H1 (cell line): ENCODE results near the gene MCF2L. TPM values are rescaled to one million over a fixed set of nuclear protein-coding genes. Genes with fewer than 3 reads are reported as not detected.

Experiments used
- CTCF ChIA-PET: fragments of 300-600 bp; sonication (Branson Sonifier 250); formaldehyde crosslinking; loops from one replicate; lab custom pipeline; 2021; ENCODE audit not compliant: partially characterized antibody; lab: Charles Lee
- POLR2A ChIA-PET: fragments of 300-600 bp; sonication (Branson Sonifier 250); formaldehyde crosslinking; loops from one replicate; lab custom pipeline; 2021; ENCODE audit warnings: inconsistent platforms; ENCODE audit not compliant: partially characterized antibody; lab: Charles Lee
- DNase-seq, 2 experiments: peaks; one replicate each; pipeline versions ENCODE4 v3.0.0 to v3.0.0-alpha.2; 2010 to 2022; ENCODE audit warnings: low spot score in 2 of 2, low read depth in 1 of 2, mixed read lengths in 1 of 2
- FAIRE-seq: peaks from 2 replicates; lab custom pipeline; 2011; peaks lifted over from hg19 to GRCh38; lab: Jason Lieb, UNC
- H2AFZ ChIP-seq: 2 replicates; pipeline ENCODE4 v1.8.1; 2012; ENCODE audit warnings: low read length, inconsistent platforms
- H2AK5ac ChIP-seq: 2 replicates; pipeline ENCODE4 v1.6.1; 2013; ENCODE audit warnings: low read depth, low read length
- H2BK120ac ChIP-seq: replicated peaks from 2 replicates; pipeline ENCODE3; 2013; ENCODE audit warnings: low read depth, low read length, inconsistent platforms
- H2BK12ac ChIP-seq: 2 replicates; pipeline ENCODE4 v1.6.1; 2013; ENCODE audit warnings: low read depth, low read length
- H2BK15ac ChIP-seq: 2 replicates; pipeline ENCODE4 v1.6.1; 2013; ENCODE audit warnings: low read length
- H2BK20ac ChIP-seq: 2 replicates; pipeline ENCODE4 v1.6.1; 2013; ENCODE audit warnings: low read length
- H2BK5ac ChIP-seq: 2 replicates; pipeline ENCODE4 v1.6.1; 2013; ENCODE audit warnings: low read depth, low read length
- H3K14ac ChIP-seq: 2 replicates; pipeline ENCODE4 v1.6.1; 2013; ENCODE audit warnings: inconsistent platforms; ENCODE audit not compliant: insufficient read length
- H3K18ac ChIP-seq: 2 replicates; pipeline ENCODE4 v1.6.1; 2013; ENCODE audit warnings: low read length; ENCODE audit errors: extremely low read depth
- H3K23ac ChIP-seq: 2 replicates; pipeline ENCODE4 v1.6.1; 2013; ENCODE audit warnings: inconsistent platforms; ENCODE audit not compliant: insufficient read length
- H3K23me2 ChIP-seq: 2 replicates; pipeline ENCODE4 v1.6.1; 2013; ENCODE audit warnings: low read depth, low read length
- H3K27ac ChIP-seq: 2 replicates; pipeline ENCODE4 v1.6.1; 2011; ENCODE audit warnings: low read depth, low read length, inconsistent platforms
- H3K27me3 ChIP-seq, 4 experiments: replicated peaks in 1 of 4; 1 replicate in 1 of 4; 2 replicates in 3 of 4; pipeline versions ENCODE4 v1.6.1 to v1.8.1; 2011 to 2013; ENCODE audit warnings: low read length in 3 of 4, mild to moderate bottlenecking in 3 of 4, inconsistent platforms in 2 of 4, mixed read lengths in 2 of 4, moderate library complexity in 1 of 4; ENCODE audit not compliant: control insufficient read depth in 3 of 4, insufficient read depth in 3 of 4; ENCODE audit errors: extremely low read depth in 1 of 4
- H3K36me3 ChIP-seq, 4 experiments: 2 replicates each; pipeline versions ENCODE4 v1.6.1 to v1.8.1; 2011 to 2013; ENCODE audit warnings: mild to moderate bottlenecking in 4 of 4, low read length in 3 of 4, moderate library complexity in 2 of 4, control low read depth in 1 of 4, inconsistent platforms in 1 of 4; ENCODE audit not compliant: insufficient read depth in 4 of 4, control insufficient read depth in 2 of 4
- H3K4ac ChIP-seq: replicated peaks from 2 replicates; pipeline ENCODE3; 2013; ENCODE audit warnings: low read length, low read depth, mixed read lengths, inconsistent platforms; ENCODE audit not compliant: insufficient read length
- H3K4me1 ChIP-seq, 4 experiments: replicated peaks in 1 of 4; 1 replicate in 1 of 4; 2 replicates in 3 of 4; pipeline versions ENCODE4 v1.6.1 to v1.8.1; 2011 to 2013; ENCODE audit warnings: low read length in 3 of 4, inconsistent platforms in 2 of 4, mixed read lengths in 1 of 4; ENCODE audit not compliant: insufficient read depth in 4 of 4, control insufficient read depth in 3 of 4
- H3K4me2 ChIP-seq, 2 experiments: 2 replicates each; pipeline versions ENCODE4 v1.6.1 to v1.8.1; 2011 to 2013; ENCODE audit warnings: low read depth in 2 of 2, low read length in 2 of 2, control low read depth in 1 of 2, inconsistent platforms in 1 of 2, mild to moderate bottlenecking in 1 of 2; ENCODE audit not compliant: insufficient read depth in 1 of 2
- H3K4me3 ChIP-seq, 4 experiments: fragments of 200-600, 300-600 bp in 1 of 4; sonication (generic), shearing (Covaris generic), sonication (Bioruptor Twin) in 1 of 4; 2 replicates each; pipeline versions ENCODE4 v1.5.1 to v1.8.1; 2011 to 2016; ENCODE audit warnings: low read length in 4 of 4, low read depth in 3 of 4, control low read depth in 2 of 4, inconsistent platforms in 2 of 4, mild to moderate bottlenecking in 2 of 4, mixed read lengths in 1 of 4, moderate library complexity in 1 of 4; ENCODE audit not compliant: insufficient read depth in 2 of 4; ENCODE audit errors: extremely low read depth in 1 of 4
- H3K56ac ChIP-seq: replicated peaks from 2 replicates; pipeline ENCODE3; 2013; ENCODE audit warnings: low read depth, mild to moderate bottlenecking, mixed read lengths, low read length, inconsistent platforms; ENCODE audit not compliant: insufficient read length
- H3K79me1 ChIP-seq: 2 replicates; pipeline ENCODE4 v1.6.1; 2013; ENCODE audit warnings: low read depth, low read length, control low read depth
- H3K79me2 ChIP-seq, 2 experiments: 2 replicates each; pipeline versions ENCODE4 v1.6.1 to v1.8.1; 2012 to 2013; ENCODE audit warnings: low read length in 2 of 2, mild to moderate bottlenecking in 2 of 2, inconsistent platforms in 1 of 2; ENCODE audit not compliant: insufficient read depth in 2 of 2, control insufficient read depth in 1 of 2
- H3K9ac ChIP-seq, 4 experiments: replicated peaks in 1 of 4; 1 replicate in 1 of 4; 2 replicates in 3 of 4; pipeline versions ENCODE4 v1.6.1 to v1.8.1; 2011 to 2013; ENCODE audit warnings: low read depth in 3 of 4, low read length in 3 of 4, control low read depth in 2 of 4, mild to moderate bottlenecking in 2 of 4, moderate library complexity in 2 of 4, inconsistent platforms in 1 of 4; ENCODE audit errors: extremely low read depth in 1 of 4
- H3K9me3 ChIP-seq, 2 experiments: 2 replicates each; pipeline versions ENCODE4 v1.6.1 to v1.8.1; 2012 to 2013; ENCODE audit warnings: mild to moderate bottlenecking in 2 of 2, moderate library complexity in 2 of 2, control low read depth in 1 of 2, inconsistent platforms in 1 of 2, low read depth in 1 of 2, low read length in 1 of 2, mixed read lengths in 1 of 2; ENCODE audit not compliant: insufficient read depth in 2 of 2
- H4K20me1 ChIP-seq, 2 experiments: replicated peaks in 1 of 2; 2 replicates each; pipeline versions ENCODE3 to v1.8.1; 2011 to 2013; ENCODE audit warnings: inconsistent platforms in 2 of 2, low read length in 2 of 2, mild to moderate bottlenecking in 1 of 2; ENCODE audit not compliant: insufficient read depth in 2 of 2, control insufficient read depth in 1 of 2
- H4K5ac ChIP-seq: 2 replicates; pipeline ENCODE4 v1.6.1; 2013; ENCODE audit warnings: low read length, low read depth, mixed read lengths, inconsistent platforms; ENCODE audit not compliant: insufficient read length
- H4K8ac ChIP-seq: 2 replicates; pipeline ENCODE4 v1.8.0; 2013; ENCODE audit warnings: mild to moderate bottlenecking, moderate library complexity, low read length, inconsistent platforms; ENCODE audit not compliant: insufficient read depth; ENCODE audit errors: extremely low read depth
- H4K91ac ChIP-seq: replicated peaks from 2 replicates; pipeline ENCODE3; 2013; ENCODE audit warnings: low read length, mixed read lengths, inconsistent platforms; ENCODE audit not compliant: insufficient read length
- ATF3 ChIP-seq: IDR thresholded peaks from 2 replicates; pipeline ENCODE4 v1.6.1; 2011; ENCODE audit warnings: low read depth, mild to moderate bottlenecking, low read length; ENCODE audit not compliant: insufficient read depth
- CTCF ChIP-seq, 3 experiments: IDR thresholded peaks; 1 replicate in 2 of 3; 2 replicates in 1 of 3; pipeline versions ENCODE4 v1.5.1 to v1.6.1; 2011; ENCODE audit warnings: low read length in 3 of 3, mild to moderate bottlenecking in 3 of 3, inconsistent platforms in 2 of 3, low read depth in 1 of 3, moderate library complexity in 1 of 3; ENCODE audit not compliant: insufficient read depth in 1 of 3; ENCODE audit errors: control extremely low read depth in 1 of 3
- MAX ChIP-seq: IDR thresholded peaks from 2 replicates; pipeline ENCODE4 v1.6.1; 2012; ENCODE audit warnings: inconsistent platforms
- PHF8 ChIP-seq: fragments of 200-600 bp; sonication (generic); conservative IDR thresholded peaks from 2 replicates; pipeline ENCODE4 v1.7.1; 2012; ENCODE audit warnings: low read depth, mild to moderate bottlenecking, inconsistent platforms, low read length, moderate library complexity
- POLR2AphosphoS5 ChIP-seq: IDR thresholded peaks from 2 replicates; pipeline ENCODE4 v1.6.1; 2011; ENCODE audit warnings: low read depth, low read length
- SP2 ChIP-seq: IDR thresholded peaks from 2 replicates; pipeline ENCODE4 v1.6.1; 2012; ENCODE audit warnings: mild to moderate bottlenecking, low read length, inconsistent platforms
- TAF7 ChIP-seq: optimal IDR thresholded peaks from 2 replicates; pipeline ENCODE3; 2011; ENCODE audit warnings: low read depth, mild to moderate bottlenecking, inconsistent platforms, low read length, moderate library complexity, borderline replicate concordance
- YY1 ChIP-seq: IDR thresholded peaks from 2 replicates; pipeline ENCODE4 v1.6.1; 2011; ENCODE audit warnings: low read depth, mild to moderate bottlenecking, low read length
- WGBS, 2 experiments: shearing (Covaris generic) in 1 of 2; methylation state at CpG; one replicate each; pipeline versions ENCODE4 v1.1.6 to v1.1.7; 2013 to 2015; ENCODE audit warnings: low lambda C conversion rate in 2 of 2, mixed read lengths in 2 of 2, inconsistent platforms in 1 of 2, low coverage in 1 of 2, missing lambda C conversion rate in 1 of 2; ENCODE audit not compliant: insufficient replicate concordance in 2 of 2, insufficient coverage in 1 of 2, insufficient read length in 1 of 2; ENCODE audit errors: extremely low coverage in 1 of 2, missing lambda C conversion rate in 1 of 2; 5-methylcytosine and 5-hydroxymethylcytosine counted together
- polyA plus RNA-seq, 7 experiments: library from polyadenylated mRNA; depleted of rRNA in 3 of 7; stranded (reverse) in 5 of 7; unstranded in 2 of 7; fragments of >200 nt in 5 of 7; fragments of 200-250 nt in 2 of 7; gene quantifications; 1 replicate in 5 of 7; 2 replicates in 1 of 7; 4 replicates in 1 of 7; pipeline versions ENCODE4 v1.2.1 to v1.2.3, GENCODE V29; 2011 to 2013; ENCODE audit warnings: missing spikeins in 2 of 7, mixed read lengths in 2 of 7
- total RNA-seq: library from RNA; stranded (reverse); fragmentation: NEBNext Ultra II Directional; extraction: Animal tissue kit (Norgen Biotek cat#: 25700); gene quantifications from 2 replicates; pipeline ENCODE4 v1.2.1, GENCODE V29; 2021

Gene MCF2L
- total and polyA plus RNA-seq, 2 of the 8 experiments (the other 6 are each of a cell fraction or from before 2014, with no cell fraction given): 10.1 to 24.4 TPM

- peaks cover 3% of the 10 kb centered on the region; the same call in 1 of the 2 replicates for H3K23me2 ChIP-seq
- no peaks in the 10 kb centered on the region; the same call in 1 of the 2 replicates for H3K79me1 ChIP-seq
- no peaks in the 10 kb centered on the region for H3K36me3 ChIP-seq
- no peak overlapping the region for H2BK15ac ChIP-seq
- POLR2A ChIA-PET: interaction anchor here (1.6 kb wide), 1 partner anchor 10 kb away, joined by 4 read pairs; no protein-coding TSS in a partner anchor
- H3K9ac ChIP-seq: no peak overlapping the region
- H3K9me3 ChIP-seq: no peaks in the 10 kb centered on the region
- H3K27me3 ChIP-seq: no peaks in the 10 kb centered on the region
- no peak overlapping the region for H3K23ac ChIP-seq
- H3K14ac ChIP-seq: no peak overlapping the region
- H3K4me2 ChIP-seq: no peak overlapping the region
- CTCF ChIA-PET: interaction anchor here (1.1 to 5.0 kb wide), 8 partner anchors 10 to 73 kb away, joined by 3 to 49 read pairs (median 5); no protein-coding TSS in a partner anchor
- H2BK12ac ChIP-seq: no peak overlapping the region
- H4K20me1 ChIP-seq: peaks cover 0 to 5% of the 10 kb centered on the region in 2 experiments
- no peak overlapping the region for H2BK5ac ChIP-seq
- H3K18ac ChIP-seq: no peak overlapping the region
- H3K4me3 ChIP-seq: no peak overlapping the region
- H2BK20ac ChIP-seq: no peak overlapping the region
- H3K56ac ChIP-seq: no peak overlapping the region
- no peak for DNase-seq
- no peak overlapping the region for H2AFZ ChIP-seq
- no peak overlapping the region for H2BK120ac ChIP-seq
- no peak overlapping the region for H4K5ac ChIP-seq
- H4K91ac ChIP-seq: no peak overlapping the region
- 86% methylated on average over 32 of the region's 33 CpGs; no CpG with 5 or more reads in 1 of the 2 experiments for WGBS, 2 experiments
- H3K4ac ChIP-seq: no peak overlapping the region
- H3K4me1 ChIP-seq: peaks cover 0 to 21% (median 12%) of the 10 kb centered on the region in 4 experiments; a peak in 6 of 7 replicates
- H4K8ac ChIP-seq: no peak overlapping the region
- no peak for FAIRE-seq
- H3K79me2 ChIP-seq: 0 out of 4 replicates have a peak, but pooled peaks cover 0 to 2% of the 10 kb centered on the region in 2 experiments
- no peak overlapping the region for H3K27ac ChIP-seq
- no peak overlapping the region for H2AK5ac ChIP-seq
- TF ChIP-seq PHF8 (no peak), CTCF (IDR thresholded peaks at IDR 0.05; ENCODE audit: control extremely low read depth in 1 of 3, insufficient read depth in 1 of 3, low read depth in 1 of 3, low read length in 3 of 3) (no peak), YY1 (no peak), POLR2AphosphoS5 (no peak), TAF7 (no peak), ATF3 (no peak), SP2 (no peak), MAX (no peak)
Measured at GRCh38 chr13:113018676-113019465, 49.9 kb downstream of the MCF2L start.
